GM23338 (cell line): Measurements from ENCODE around the gene F13B. TPM values are rescaled to one million over a fixed set of nuclear protein-coding genes. Genes with fewer than 3 reads are reported as not detected.

Experiments
- ATAC-seq: fragments of 200-7000 bp; cut with Tn5 transposase; 3 replicates; pipeline ENCODE4 v1.9.1; 2020
- DNase-seq: peaks from one replicate; pipeline ENCODE4 v3.0.0-alpha.2; 2015; ENCODE audit warnings: low spot score
- H2AFZ ChIP-seq: fragments of 200-600 bp; sonication (generic); 2 replicates; pipeline ENCODE4 v1.8.0; 2016; ENCODE audit warnings: antibody characterized with exemption, mild to moderate bottlenecking, moderate library complexity
- H3F3A ChIP-seq: fragments of 200-600 bp; sonication (generic); replicated peaks from 2 replicates; pipeline ENCODE4 v1.8.0; 2017; ENCODE audit warnings: antibody characterized with exemption, mixed run types, low read depth
- H3K27ac ChIP-seq: fragments of 200-600 bp; sonication (generic); 2 replicates; pipeline ENCODE4 v1.6.1; 2016; ENCODE audit warnings: low read depth
- H3K27me3 ChIP-seq: fragments of 200-600 bp; sonication (generic); 2 replicates; pipeline ENCODE4 v1.8.0; 2016; ENCODE audit warnings: mild to moderate bottlenecking, mixed run types, moderate library complexity; ENCODE audit not compliant: insufficient read depth
- H3K36me3 ChIP-seq: fragments of 200-600 bp; sonication (generic); 2 replicates; pipeline ENCODE4 v1.8.0; 2016; ENCODE audit warnings: mild to moderate bottlenecking; ENCODE audit not compliant: insufficient read depth
- H3K4me1 ChIP-seq: fragments of 200-600 bp; sonication (generic); 2 replicates; pipeline ENCODE4 v1.8.0; 2016; ENCODE audit warnings: mild to moderate bottlenecking, moderate library complexity; ENCODE audit not compliant: insufficient read depth
- H3K4me2 ChIP-seq: fragments of 200-600 bp; sonication (generic); 2 replicates; pipeline ENCODE4 v1.7.1; 2017; ENCODE audit warnings: mixed run types
- H3K4me3 ChIP-seq: fragments of 200-600 bp; sonication (generic); 2 replicates; pipeline ENCODE4 v1.6.1; 2016; ENCODE audit warnings: mixed run types
- H3K79me2 ChIP-seq: fragments of 200-600 bp; sonication (generic); replicated peaks from 2 replicates; pipeline ENCODE4 v1.8.0; 2017; ENCODE audit warnings: mild to moderate bottlenecking; ENCODE audit not compliant: insufficient read depth
- H3K9me2 ChIP-seq: fragments of 200-600 bp; sonication (generic); 2 replicates; pipeline ENCODE4 v1.8.0; 2017; ENCODE audit not compliant: insufficient read depth
- H4K20me1 ChIP-seq: fragments of 200-600 bp; sonication (generic); replicated peaks from 2 replicates; pipeline ENCODE4 v1.8.0; 2017; ENCODE audit warnings: mild to moderate bottlenecking; ENCODE audit not compliant: insufficient read depth
- H3K27ac Mint-ChIP-seq: 2 replicates; pipeline ENCODE4 v1.8.0; 2020; ENCODE audit warnings: inconsistent platforms, mild to moderate bottlenecking, moderate library complexity, mixed read lengths
- H3K27me3 Mint-ChIP-seq: 3 replicates; pipeline ENCODE4 v1.8.0; 2022; ENCODE audit warnings: low read depth, mild to moderate bottlenecking, moderate library complexity, mixed read lengths, inconsistent platforms; ENCODE audit not compliant: insufficient read depth, poor library complexity
- H3K36me3 Mint-ChIP-seq: 3 replicates; pipeline ENCODE4 v1.8.0; 2021; ENCODE audit warnings: low read depth, mild to moderate bottlenecking, inconsistent platforms, moderate library complexity, mixed read lengths
- H3K4me1 Mint-ChIP-seq: 3 replicates; pipeline ENCODE4 v1.8.0; 2020; ENCODE audit warnings: mild to moderate bottlenecking, inconsistent platforms, mixed read lengths
- H3K4me3 Mint-ChIP-seq: 3 replicates; pipeline ENCODE4 v1.8.0; 2021; ENCODE audit warnings: moderate library complexity, mild to moderate bottlenecking, inconsistent platforms, mixed read lengths
- H3K9me3 Mint-ChIP-seq: 3 replicates; pipeline ENCODE4 v1.8.0; 2020; ENCODE audit warnings: moderate library complexity, mild to moderate bottlenecking, inconsistent platforms, mixed read lengths
- EZH2 ChIP-seq: fragments of 200-600 bp; sonication (generic); IDR thresholded peaks from one replicate; pipeline ENCODE4 v1.8.0; 2017; ENCODE audit warnings: antibody characterized with exemption, mild to moderate bottlenecking, low read depth; ENCODE audit not compliant: unreplicated experiment
- EZH2phosphoT487 ChIP-seq: fragments of 200-600 bp; sonication (generic); IDR thresholded peaks from one replicate; pipeline ENCODE4 v1.8.1; 2018; ENCODE audit warnings: antibody characterized with exemption; ENCODE audit not compliant: unreplicated experiment
- JUNB ChIP-seq: IDR thresholded peaks from one replicate; pipeline ENCODE4 v1.6.1; 2016; ENCODE audit warnings: antibody characterized with exemption; ENCODE audit not compliant: unreplicated experiment
- POLR2AphosphoS5 ChIP-seq: IDR thresholded peaks from 2 replicates; pipeline ENCODE4 v1.6.1; 2016; ENCODE audit warnings: antibody characterized with exemption, low read depth
- STAT1 ChIP-seq: IDR thresholded peaks from one replicate; pipeline ENCODE4 v1.6.1; 2016; ENCODE audit warnings: antibody characterized with exemption; ENCODE audit not compliant: unreplicated experiment
- ZNF114 ChIP-seq: fragments of 250-450 bp; sonication (Bioruptor Pico); IDR thresholded peaks from 2 replicates; pipeline ENCODE4 v1.5.0; 2020; ENCODE audit warnings: mild to moderate bottlenecking, moderate library complexity
- ZNF331 ChIP-seq: fragments of 250-450 bp; sonication (Bioruptor Pico); IDR thresholded peaks from 2 replicates; pipeline ENCODE4 v1.5.0; 2020; ENCODE audit warnings: low read depth, mild to moderate bottlenecking, moderate library complexity
- polyA plus RNA-seq: library from polyadenylated mRNA; unstranded; fragments of >200 nt; fragmentation: Nextera tagmentation; extraction: Ambion mirVana; gene quantifications from 2 replicates; pipeline ENCODE4 v1.2.1, GENCODE V29; 2016
- total RNA-seq: library from RNA; depleted of rRNA; stranded (reverse); fragments of >200 nt; shearing (Covaris generic); gene quantifications from 2 replicates; pipeline ENCODE4 v1.2.3, GENCODE V29; 2014
- TF ChIP-seq, protein P1 (sequence below): IDR thresholded peaks from one replicate; pipeline ENCODE4 v1.6.1; 2018; ENCODE audit warnings: antibody characterized with exemption; ENCODE audit not compliant: unreplicated experiment
- TF ChIP-seq, protein P2 (sequence below), 2 experiments: fragments of 200-600 bp in 1 of 2; sonication (generic) in 1 of 2; conservative IDR thresholded peaks; 2 replicates each; pipeline versions ENCODE4 v1.5.1 to v1.6.1; 2016 to 2017; ENCODE audit warnings: antibody characterized with exemption in 2 of 2, low read depth in 2 of 2, mild to moderate bottlenecking in 2 of 2, moderate library complexity in 1 of 2
- TF ChIP-seq, protein P3 (sequence below): IDR thresholded peaks from 2 replicates; pipeline ENCODE4 v1.6.1; 2016; ENCODE audit warnings: antibody characterized with exemption

The F13B gene
- total and polyA plus RNA-seq, 2 experiments from 2014 or later, result not detected

DNA sequence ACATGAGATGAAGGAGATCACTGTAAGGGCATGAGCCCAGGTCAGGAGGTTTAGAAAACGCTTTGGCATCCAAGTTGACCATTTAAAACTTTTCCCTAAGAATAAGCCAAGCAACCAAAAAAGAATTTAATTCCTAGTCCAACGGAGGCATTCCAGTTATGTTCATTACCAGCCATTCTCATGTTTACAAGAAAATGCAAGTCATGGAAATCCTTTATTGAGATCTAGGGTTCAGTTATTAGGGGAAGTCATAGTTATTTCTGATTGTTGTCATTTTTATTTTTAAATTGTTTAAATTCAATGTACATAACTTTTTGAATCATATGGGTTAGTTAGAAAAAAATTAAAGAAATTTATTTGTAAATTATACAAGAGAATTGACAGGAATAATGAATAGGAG lies 65.2 kb downstream of the F13B start (continued):
- TF ChIP-seq, protein P1, sequence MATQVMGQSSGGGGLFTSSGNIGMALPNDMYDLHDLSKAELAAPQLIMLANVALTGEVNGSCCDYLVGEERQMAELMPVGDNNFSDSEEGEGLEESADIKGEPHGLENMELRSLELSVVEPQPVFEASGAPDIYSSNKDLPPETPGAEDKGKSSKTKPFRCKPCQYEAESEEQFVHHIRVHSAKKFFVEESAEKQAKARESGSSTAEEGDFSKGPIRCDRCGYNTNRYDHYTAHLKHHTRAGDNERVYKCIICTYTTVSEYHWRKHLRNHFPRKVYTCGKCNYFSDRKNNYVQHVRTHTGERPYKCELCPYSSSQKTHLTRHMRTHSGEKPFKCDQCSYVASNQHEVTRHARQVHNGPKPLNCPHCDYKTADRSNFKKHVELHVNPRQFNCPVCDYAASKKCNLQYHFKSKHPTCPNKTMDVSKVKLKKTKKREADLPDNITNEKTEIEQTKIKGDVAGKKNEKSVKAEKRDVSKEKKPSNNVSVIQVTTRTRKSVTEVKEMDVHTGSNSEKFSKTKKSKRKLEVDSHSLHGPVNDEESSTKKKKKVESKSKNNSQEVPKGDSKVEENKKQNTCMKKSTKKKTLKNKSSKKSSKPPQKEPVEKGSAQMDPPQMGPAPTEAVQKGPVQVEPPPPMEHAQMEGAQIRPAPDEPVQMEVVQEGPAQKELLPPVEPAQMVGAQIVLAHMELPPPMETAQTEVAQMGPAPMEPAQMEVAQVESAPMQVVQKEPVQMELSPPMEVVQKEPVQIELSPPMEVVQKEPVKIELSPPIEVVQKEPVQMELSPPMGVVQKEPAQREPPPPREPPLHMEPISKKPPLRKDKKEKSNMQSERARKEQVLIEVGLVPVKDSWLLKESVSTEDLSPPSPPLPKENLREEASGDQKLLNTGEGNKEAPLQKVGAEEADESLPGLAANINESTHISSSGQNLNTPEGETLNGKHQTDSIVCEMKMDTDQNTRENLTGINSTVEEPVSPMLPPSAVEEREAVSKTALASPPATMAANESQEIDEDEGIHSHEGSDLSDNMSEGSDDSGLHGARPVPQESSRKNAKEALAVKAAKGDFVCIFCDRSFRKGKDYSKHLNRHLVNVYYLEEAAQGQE, result no peak
- TF ChIP-seq, protein P2, sequence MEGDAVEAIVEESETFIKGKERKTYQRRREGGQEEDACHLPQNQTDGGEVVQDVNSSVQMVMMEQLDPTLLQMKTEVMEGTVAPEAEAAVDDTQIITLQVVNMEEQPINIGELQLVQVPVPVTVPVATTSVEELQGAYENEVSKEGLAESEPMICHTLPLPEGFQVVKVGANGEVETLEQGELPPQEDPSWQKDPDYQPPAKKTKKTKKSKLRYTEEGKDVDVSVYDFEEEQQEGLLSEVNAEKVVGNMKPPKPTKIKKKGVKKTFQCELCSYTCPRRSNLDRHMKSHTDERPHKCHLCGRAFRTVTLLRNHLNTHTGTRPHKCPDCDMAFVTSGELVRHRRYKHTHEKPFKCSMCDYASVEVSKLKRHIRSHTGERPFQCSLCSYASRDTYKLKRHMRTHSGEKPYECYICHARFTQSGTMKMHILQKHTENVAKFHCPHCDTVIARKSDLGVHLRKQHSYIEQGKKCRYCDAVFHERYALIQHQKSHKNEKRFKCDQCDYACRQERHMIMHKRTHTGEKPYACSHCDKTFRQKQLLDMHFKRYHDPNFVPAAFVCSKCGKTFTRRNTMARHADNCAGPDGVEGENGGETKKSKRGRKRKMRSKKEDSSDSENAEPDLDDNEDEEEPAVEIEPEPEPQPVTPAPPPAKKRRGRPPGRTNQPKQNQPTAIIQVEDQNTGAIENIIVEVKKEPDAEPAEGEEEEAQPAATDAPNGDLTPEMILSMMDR (conservative IDR thresholded peaks at IDR 0.05; ENCODE audit: low read depth in 2 of 2), result no peak
- TF ChIP-seq ZNF331 (CRISPR knock-in tag) (no peak), STAT1 (no peak)
- TF ChIP-seq, protein P3, sequence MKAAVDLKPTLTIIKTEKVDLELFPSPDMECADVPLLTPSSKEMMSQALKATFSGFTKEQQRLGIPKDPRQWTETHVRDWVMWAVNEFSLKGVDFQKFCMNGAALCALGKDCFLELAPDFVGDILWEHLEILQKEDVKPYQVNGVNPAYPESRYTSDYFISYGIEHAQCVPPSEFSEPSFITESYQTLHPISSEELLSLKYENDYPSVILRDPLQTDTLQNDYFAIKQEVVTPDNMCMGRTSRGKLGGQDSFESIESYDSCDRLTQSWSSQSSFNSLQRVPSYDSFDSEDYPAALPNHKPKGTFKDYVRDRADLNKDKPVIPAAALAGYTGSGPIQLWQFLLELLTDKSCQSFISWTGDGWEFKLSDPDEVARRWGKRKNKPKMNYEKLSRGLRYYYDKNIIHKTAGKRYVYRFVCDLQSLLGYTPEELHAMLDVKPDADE, result no peak

DNA sequence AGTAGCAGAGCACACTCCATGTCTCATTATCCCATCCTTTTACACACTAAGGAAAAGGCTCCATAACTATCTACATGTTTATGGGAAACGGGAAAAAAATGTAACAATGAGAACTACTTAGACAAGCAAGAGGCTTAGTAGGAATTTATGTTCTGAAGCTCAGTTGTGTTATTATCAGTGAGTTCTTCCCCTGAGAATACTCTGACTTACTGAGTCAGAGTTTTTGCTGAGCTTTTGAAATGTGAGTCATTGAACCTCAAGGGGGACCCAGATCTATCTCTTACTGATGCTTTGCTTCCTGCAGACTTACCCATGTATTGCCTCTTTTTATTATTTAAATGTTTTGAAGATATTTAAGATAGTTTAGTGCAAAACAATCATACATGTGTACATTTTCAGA lies 69.6 kb downstream of the F13B start:
- no peaks in the 10 kb centered on the region for H3K9me2 ChIP-seq
- no peak overlapping the region for H3K27ac ChIP-seq
- ATAC-seq (no peak; the same call in 2 of the 3 replicates), DNase-seq (peak; percentile 17)
- H3K27me3 Mint-ChIP-seq, result peaks cover 2% of the 10 kb centered on the region
- 0 out of 2 replicates have a peak, but pooled peaks cover under 1% of the 10 kb centered on the region for H3K4me1 ChIP-seq
- no peak overlapping the region for H2AFZ ChIP-seq
- no peaks in the 10 kb centered on the region for H3K9me3 Mint-ChIP-seq
- H4K20me1 ChIP-seq, result no peaks in the 10 kb centered on the region
- no peaks in the 10 kb centered on the region for H3K27me3 ChIP-seq
- no peaks in the 10 kb centered on the region for H3K36me3 Mint-ChIP-seq
- H3K4me3 ChIP-seq, result no peak overlapping the region
- H3K4me1 Mint-ChIP-seq, result peaks cover 4% of the 10 kb centered on the region
- no peaks in the 10 kb centered on the region for H3K36me3 ChIP-seq
- no peaks in the 10 kb centered on the region for H3F3A ChIP-seq
- no peaks in the 10 kb centered on the region for H3K79me2 ChIP-seq
- no peak overlapping the region for H3K27ac Mint-ChIP-seq
- no peak overlapping the region for H3K4me2 ChIP-seq
- H3K4me3 Mint-ChIP-seq, result no peak overlapping the region
- TF ChIP-seq EZH2phosphoT487 (no peak), POLR2AphosphoS5 (no peak), JUNB (no peak), ZNF114 (CRISPR knock-in tag) (no peak), EZH2 (no peak), ZNF331 (CRISPR knock-in tag) (no peak), STAT1 (no peak)
- TF ChIP-seq, protein P3, result no peak
- TF ChIP-seq, protein P2 (conservative IDR thresholded peaks at IDR 0.05; ENCODE audit: low read depth in 2 of 2), result no peak
